ENCODE measurements around the gene AASDH. TPM values are rescaled to one million over a fixed set of nuclear protein-coding genes. Genes with fewer than 3 reads are reported as not detected.

The AASDH gene
- total RNA-seq, 1 experiment from 2014 or later, result 6.0 TPM

Other genes starting within 250 kb of the AASDH start
- 34.5 and 35.0 TPM in 2 replicates for gene PPAT, start 48.1 kb upstream of the AASDH start, total RNA-seq (2014; rRNA removed; shearing (Covaris generic))
- gene PAICS, start 48.8 kb upstream of the AASDH start, total RNA-seq (2014; rRNA removed; shearing (Covaris generic)), result 93.0 and 120 TPM in 2 replicates
- 79.8 and 95.5 TPM in 2 replicates for gene SRP72, start 80.1 kb upstream of the AASDH start, total RNA-seq (2014; rRNA removed; shearing (Covaris generic))
- gene ARL9, start 118.3 kb upstream of the AASDH start, total RNA-seq (2014; rRNA removed; shearing (Covaris generic)), result not detected in 2 replicates

Data from A172 (cell line).